ENCODE results near the gene SETBP1.

Gene SETBP1

DNA sequence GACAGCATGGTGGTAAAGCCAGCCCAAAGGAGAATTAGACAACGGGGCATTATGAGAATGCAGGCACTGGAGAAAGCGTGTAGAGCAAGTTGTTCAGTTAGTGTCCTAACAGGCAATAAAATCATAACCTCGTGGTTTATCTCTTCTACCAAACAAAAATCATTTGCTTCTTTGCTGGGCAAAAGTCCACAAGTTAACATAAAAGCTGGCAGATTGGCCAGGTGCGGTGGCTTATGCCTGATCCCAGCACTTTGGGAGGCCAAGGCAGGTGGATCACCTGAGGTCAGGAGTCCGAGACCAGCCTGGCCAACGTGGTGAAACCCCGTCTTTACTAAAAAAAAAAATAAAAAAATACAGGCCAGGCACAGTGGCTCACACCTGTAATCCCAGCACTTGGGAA, 364.1 kb downstream of the SETBP1 start:
- H3K27me3 ChIP-seq (ENCODE audit: insufficient read depth, low read length): no peaks in the 10 kb centered on the region
- H3K4me1 ChIP-seq (ENCODE audit: insufficient read depth, low read length, severe bottlenecking): no peaks in the 10 kb centered on the region
- no peaks in the 10 kb centered on the region for H3K9me2 ChIP-seq (ENCODE audit: low read depth, low read length)
- H3K79me2 ChIP-seq (ENCODE audit: insufficient read depth, low read length): no peaks in the 10 kb centered on the region
- no peaks in the 10 kb centered on the region for H3K36me3 ChIP-seq (ENCODE audit: insufficient read depth, low read length)
- H3K4me2 ChIP-seq (ENCODE audit: low read length): no peak overlapping the region
- no peak overlapping the region for H2AFZ ChIP-seq (ENCODE audit: low read length)
- no peaks in the 10 kb centered on the region for H3K9me3 ChIP-seq (ENCODE audit: low read length)
- no peak for TF ChIP-seq EZH2 (IDR thresholded peaks at IDR 0.05; ENCODE audit: borderline replicate concordance, low read length)
- TF ChIP-seq CTCF (IDR thresholded peaks at IDR 0.05; ENCODE audit: low read length): no peak
- no peaks in the 10 kb centered on the region for H4K20me1 ChIP-seq (ENCODE audit: insufficient read depth, low read length)
- H3F3A ChIP-seq (ENCODE audit: insufficient read depth, low read length): no peaks in the 10 kb centered on the region
- H3K27ac ChIP-seq (ENCODE audit: low read depth, low read length, poor library complexity, severe bottlenecking): no peak overlapping the region
- H3K9ac ChIP-seq (ENCODE audit: low read length): no peak overlapping the region
- H3K4me3 ChIP-seq (ENCODE audit: low read depth, low read length, poor library complexity, severe bottlenecking): no peak overlapping the region

DNA sequence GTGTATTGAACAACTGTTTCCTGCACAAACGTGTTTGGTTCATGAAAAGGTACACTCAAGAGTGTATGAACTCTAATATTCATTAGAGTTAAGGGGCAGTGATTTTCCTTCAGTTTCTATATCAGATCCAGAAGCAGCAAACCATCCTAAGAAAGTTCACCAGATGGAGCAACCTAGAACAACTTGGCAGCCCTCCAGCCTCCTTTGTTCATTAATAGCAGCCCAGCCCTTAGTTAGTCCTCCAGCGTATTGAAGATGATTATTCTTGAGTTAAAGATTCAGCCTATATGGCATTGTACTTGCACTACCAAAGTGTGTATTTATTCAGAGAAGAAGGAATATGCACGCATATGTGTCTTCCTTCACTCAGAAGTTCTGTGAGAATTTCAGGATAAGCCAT, 365.5 kb downstream of the SETBP1 start:
- TF ChIP-seq EZH2 (IDR thresholded peaks at IDR 0.05; ENCODE audit: borderline replicate concordance, low read length): no peak
- no peak for TF ChIP-seq CTCF (IDR thresholded peaks at IDR 0.05; ENCODE audit: low read length)
- H3K27me3 ChIP-seq (ENCODE audit: insufficient read depth, low read length): no peaks in the 10 kb centered on the region
- no peak overlapping the region for H3K4me2 ChIP-seq (ENCODE audit: low read length)
- H3K4me1 ChIP-seq (ENCODE audit: insufficient read depth, low read length, severe bottlenecking): no peaks in the 10 kb centered on the region
- H3K9me3 ChIP-seq (ENCODE audit: low read length): no peaks in the 10 kb centered on the region
- H3K4me3 ChIP-seq (ENCODE audit: low read depth, low read length, poor library complexity, severe bottlenecking): no peak overlapping the region
- no peak overlapping the region for H2AFZ ChIP-seq (ENCODE audit: low read length)
- no peaks in the 10 kb centered on the region for H3K9me2 ChIP-seq (ENCODE audit: low read depth, low read length)
- H4K20me1 ChIP-seq (ENCODE audit: insufficient read depth, low read length): no peaks in the 10 kb centered on the region
- H3K9ac ChIP-seq (ENCODE audit: low read length): no peak overlapping the region
- H3K27ac ChIP-seq (ENCODE audit: low read depth, low read length, poor library complexity, severe bottlenecking): no peak overlapping the region
- H3F3A ChIP-seq (ENCODE audit: insufficient read depth, low read length): no peaks in the 10 kb centered on the region
- no peaks in the 10 kb centered on the region for H3K36me3 ChIP-seq (ENCODE audit: insufficient read depth, low read length)
- H3K79me2 ChIP-seq (ENCODE audit: insufficient read depth, low read length): no peaks in the 10 kb centered on the region

DNA sequence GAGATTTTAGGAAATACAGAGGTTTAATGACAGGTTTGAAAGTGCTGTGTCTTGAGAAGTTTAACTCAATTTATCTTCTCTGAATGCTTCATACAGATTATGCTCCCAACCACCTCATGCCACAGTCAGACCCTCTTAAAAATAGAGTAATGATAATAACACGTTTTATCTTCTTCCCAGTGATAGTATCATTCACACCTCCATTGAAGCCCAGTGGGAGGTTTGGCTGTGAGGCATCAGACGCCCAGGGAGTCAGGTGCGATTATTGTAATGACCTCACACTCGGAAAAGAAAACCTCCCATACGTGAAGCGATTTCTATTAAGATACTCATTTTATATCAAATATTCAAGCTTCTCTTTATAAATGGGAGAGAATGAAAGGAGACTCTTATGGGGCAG, 366.3 kb downstream of the SETBP1 start:
- no peak overlapping the region for H3K4me3 ChIP-seq (ENCODE audit: low read depth, low read length, poor library complexity, severe bottlenecking)
- no peaks in the 10 kb centered on the region for H3K9me3 ChIP-seq (ENCODE audit: low read length)
- no peaks in the 10 kb centered on the region for H3K4me1 ChIP-seq (ENCODE audit: insufficient read depth, low read length, severe bottlenecking)
- H3F3A ChIP-seq (ENCODE audit: insufficient read depth, low read length): no peaks in the 10 kb centered on the region
- H2AFZ ChIP-seq (ENCODE audit: low read length): no peak overlapping the region
- H3K4me2 ChIP-seq (ENCODE audit: low read length): no peak overlapping the region
- no peak overlapping the region for H3K27ac ChIP-seq (ENCODE audit: low read depth, low read length, poor library complexity, severe bottlenecking)
- H3K36me3 ChIP-seq (ENCODE audit: insufficient read depth, low read length): no peaks in the 10 kb centered on the region
- no peaks in the 10 kb centered on the region for H3K79me2 ChIP-seq (ENCODE audit: insufficient read depth, low read length)
- H4K20me1 ChIP-seq (ENCODE audit: insufficient read depth, low read length): no peaks in the 10 kb centered on the region
- no peak for TF ChIP-seq EZH2 (IDR thresholded peaks at IDR 0.05; ENCODE audit: borderline replicate concordance, low read length)
- TF ChIP-seq CTCF (IDR thresholded peaks at IDR 0.05; ENCODE audit: low read length): no peak
- H3K27me3 ChIP-seq (ENCODE audit: insufficient read depth, low read length): no peaks in the 10 kb centered on the region
- H3K9ac ChIP-seq (ENCODE audit: low read length): no peak overlapping the region
- H3K9me2 ChIP-seq (ENCODE audit: low read depth, low read length): no peaks in the 10 kb centered on the region
